Right lobe of liver (tissue), 6 donors: ENCODE results near the gene MYO3B. TPM values are rescaled to one million over a fixed set of nuclear protein-coding genes. Genes with fewer than 3 reads are reported as not detected.
A peak's percentile ranks its signal among the peaks of the same experiment; 100 is the strongest.

ENCODE experiments used
- ATAC-seq, 4 donors: fragments of 200-7000 bp; cut with Tn5 transposase; one replicate each; pipeline ENCODE4 v1.9.1; 2020; ENCODE audit warnings: mild to moderate bottlenecking in 4 of 4, moderate library complexity in 4 of 4
- DNase-seq, 3 donors: peaks; one replicate each; pipeline ENCODE4 v3.0.0-alpha.2; 2020
- H3K27ac ChIP-seq, 3 donors: fragments of 200-600 bp; one replicate each; pipeline ENCODE4 v1.8.0; 2022
- H3K27me3 ChIP-seq, 2 donors: fragments of 200-600 bp; one replicate each; pipeline ENCODE4 v1.8.0; 2022
- H3K36me3 ChIP-seq, 4 donors: fragments of 200-600 bp; sonication (generic) in 1 of 4; one replicate each; pipeline versions ENCODE4 v1.5.1 to v1.8.0; 2017 to 2022; ENCODE audit warnings: control low read depth in 1 of 4
- H3K4me1 ChIP-seq, 4 donors: fragments of 200-600 bp; sonication (generic) in 1 of 4; one replicate each; pipeline versions ENCODE4 v1.5.1 to v1.8.0; 2017 to 2022; ENCODE audit warnings: control low read depth in 1 of 4
- H3K4me3 ChIP-seq, 3 donors: fragments of 200-600 bp; one replicate each; pipeline ENCODE4 v1.8.0; 2022
- H3K9me3 ChIP-seq, 4 donors: fragments of 200-600 bp; sonication (generic) in 1 of 4; one replicate each; pipeline versions ENCODE4 v1.5.1 to v1.8.0; 2017 to 2022; ENCODE audit warnings: control low read depth in 1 of 4
- CTCF ChIP-seq, 4 donors: fragments of 200-600 bp in 3 of 4; fragments of 450-650 bp in 1 of 4; IDR thresholded peaks; one replicate each; pipeline versions ENCODE4 v1.5.1 to v1.8.0; 2016 to 2022; ENCODE audit warnings: antibody characterized with exemption in 4 of 4, mild to moderate bottlenecking in 2 of 4
- POLR2A ChIP-seq: fragments of 450-650 bp; IDR thresholded peaks from one replicate; pipeline ENCODE4 v1.6.1; 2017; ENCODE audit warnings: antibody characterized with exemption, mild to moderate bottlenecking
- WGBS: methylation state at CpG from one replicate; pipeline ENCODE4 v1.1.6; 2018; ENCODE audit warnings: low coverage, low lambda C conversion rate; ENCODE audit not compliant: insufficient coverage; ENCODE audit errors: missing lambda C conversion rate; 5-methylcytosine and 5-hydroxymethylcytosine counted together
- intact Hi-C, 2 donors: fragments of 100-400 bp; cut with DNase I; formaldehyde crosslinking; loops; one replicate each; pipeline versions ENCODE4 v1.11.2 to v1.14.1; 2022
- total RNA-seq, 6 experiments: library from RNA; depleted of rRNA in 2 of 6; stranded (reverse); fragments of >200 nt in 2 of 6; fragmentation: NEBNext Ultra II Directional in 3 of 6; extraction: Animal tissue kit (Norgen Biotek cat#: 25700) in 3 of 6; gene quantifications; one replicate each; pipeline versions ENCODE4 v1.1.0 to v1.2.4, GENCODE V29; 2016 to 2023
- donor health status: DM: no; HTN: yes; CAD: no.
- donor health status: DM: no; HTN: no; CAD: no.
- donor health status: DM: no; HTN: no; CAD: no.
- donor health status: DM: no; HTN: yes; CAD: no.
- donor health status: DM: no; HTN: yes; CAD: no.

The MYO3B gene
- total RNA-seq, 6 experiments from 2014 or later = 0.18 to 0.25 TPM; not detected in 4

GRCh38 chr2:170461889-170462288 lies 283.9 kb downstream of the MYO3B start:
- ATAC-seq = peak in 1 of 4 donors; percentile 11
- no peak overlapping the region for H3K4me3 ChIP-seq
- peaks cover 0 to 27% (median 8%) of the 10 kb centered on the region in 4 donors for H3K4me1 ChIP-seq
- H3K9me3 ChIP-seq = no peaks in the 10 kb centered on the region
- no peak for DNase-seq
- intact Hi-C loops = no loop called here
- no peaks in the 10 kb centered on the region for H3K27me3 ChIP-seq
- no peak overlapping the region for H3K27ac ChIP-seq
- H3K36me3 ChIP-seq = no peaks in the 10 kb centered on the region
- WGBS = 91% methylated on average over 4 of the region's 4 CpGs
- TF ChIP-seq CTCF (IDR thresholded peaks at IDR 0.05) = no peak

- DNase-seq = peak; percentile 41 to 69 (median 65)
- peak; percentile 75 to 82 (median 76) for ATAC-seq
- peaks cover 0 to 27% (median 8%) of the 10 kb centered on the region in 4 donors for H3K4me1 ChIP-seq
- peak overlapping the region in 1 of 3 donors; percentile 39 for H3K27ac ChIP-seq
- H3K4me3 ChIP-seq = no peak overlapping the region
- no peaks in the 10 kb centered on the region for H3K27me3 ChIP-seq
- WGBS = 49% methylated on average over 7 of the region's 8 CpGs
- TF ChIP-seq CTCF (IDR thresholded peaks at IDR 0.05) = no peak
- TF ChIP-seq POLR2A = peak; percentile 53
- H3K9me3 ChIP-seq = no peaks in the 10 kb centered on the region
- intact Hi-C loops = no loop called here
- no peaks in the 10 kb centered on the region for H3K36me3 ChIP-seq
Observed at GRCh38 chr2:170462433-170463205, 284.7 kb downstream of the MYO3B start.

DNA sequence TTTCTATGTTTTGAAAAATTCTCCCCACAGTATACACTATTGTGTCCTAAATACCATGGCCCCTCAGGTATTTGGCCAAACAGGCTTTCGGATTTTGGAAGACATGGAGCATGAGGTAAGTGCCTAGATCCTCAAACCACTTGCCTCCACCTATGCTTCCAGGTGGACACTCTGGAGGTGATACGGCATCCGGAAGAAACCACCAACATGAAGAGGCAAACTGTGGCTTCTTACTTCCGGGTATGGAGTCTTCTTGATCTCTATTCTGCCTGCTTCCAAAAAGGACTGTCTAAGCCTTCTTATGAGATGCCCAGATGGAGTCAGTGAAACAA lies 285.2 kb downstream of the MYO3B start:
- DNase-seq (no peak), ATAC-seq (no peak)
- intact Hi-C loops = no loop called here
- 86% methylated on average over 1 of the region's 4 CpGs for WGBS
- Histone ChIP-seq H3K4me1 (peaks cover 0 to 30% (median 8%) of the 10 kb centered on the region in 4 donors), H3K4me3 (no peak overlapping the region), H3K36me3 (no peaks in the 10 kb centered on the region), H3K27ac (peak overlapping the region in 1 of 3 donors; percentile 29), H3K9me3 (no peaks in the 10 kb centered on the region), H3K27me3 (no peaks in the 10 kb centered on the region)
- TF ChIP-seq CTCF (IDR thresholded peaks at IDR 0.05) = no peak
- TF ChIP-seq POLR2A = no peak

- Histone ChIP-seq H3K36me3 (no peaks in the 10 kb centered on the region), H3K27me3 (no peaks in the 10 kb centered on the region), H3K27ac (peak overlapping the region in 1 of 3 donors; percentile 73), H3K4me3 (no peak overlapping the region), H3K4me1 (peaks cover 0 to 30% (median 8%) of the 10 kb centered on the region in 4 donors), H3K9me3 (no peaks in the 10 kb centered on the region)
- TF ChIP-seq CTCF (IDR thresholded peaks at IDR 0.05) (no peak), POLR2A (no peak)
- intact Hi-C loops = no loop called here
- 47% methylated on average over 3 of the region's 5 CpGs for WGBS
- peak; percentile 54 to 75 (median 73) for DNase-seq
- ATAC-seq = peak; percentile 70 to 88 (median 82)
Observed at GRCh38 chr2:170464268-170464667, 286.3 kb downstream of the MYO3B start.
